Left kidney (tissue), 2 donors: ENCODE results near the gene EDNRA. TPM values are rescaled to one million over a fixed set of nuclear protein-coding genes. Genes with fewer than 3 reads are reported as not detected.

Experiments used
- DNase-seq: peaks from one replicate; pipeline ENCODE4 v3.0.0-alpha.2; 2013
- polyA plus RNA-seq: library from polyadenylated mRNA; unstranded; fragments of 120-200 nt; gene quantifications from one replicate; pipeline ENCODE4 v1.2.1, GENCODE V29; 2013; ENCODE audit not compliant: insufficient read length

Gene EDNRA
- polyA plus RNA-seq, 1 donor: 88.5 TPM

GRCh38 chr4:147539959-147540358, 59.1 kb downstream of the EDNRA start:
- DNase-seq: no peak

- no peak for DNase-seq
These were observed 61.5 kb downstream of the EDNRA start for GRCh38 chr4:147542229-147542990.

- no peak for DNase-seq
These were observed 62.1 kb downstream of the EDNRA start for GRCh38 chr4:147543034-147543433.

- DNase-seq: no peak
These were observed 65.5 kb downstream of the EDNRA start for GRCh38 chr4:147546349-147546748.

- DNase-seq: no peak
These were observed 66.6 kb downstream of the EDNRA start for GRCh38 chr4:147547314-147548056.

- no peak for DNase-seq
These were observed 67.4 kb downstream of the EDNRA start for GRCh38 chr4:147548256-147548655.

- DNase-seq: no peak
These were observed 69.8 kb downstream of the EDNRA start for GRCh38 chr4:147550626-147551246.

- no peak for DNase-seq
These were observed 79.7 kb downstream of the EDNRA start for GRCh38 chr4:147560625-147561024.

- no peak for DNase-seq
These were observed 85.9 kb downstream of the EDNRA start for GRCh38 chr4:147566762-147567161.

- DNase-seq: no peak
These were observed 86.4 kb downstream of the EDNRA start for GRCh38 chr4:147567276-147567675.

- no peak for DNase-seq
These were observed 89.7 kb downstream of the EDNRA start for GRCh38 chr4:147570616-147571015.

GRCh38 chr4:147571036-147571770, 90.3 kb downstream of the EDNRA start:
- no peak for DNase-seq

GRCh38 chr4:147576084-147576483, 95.2 kb downstream of the EDNRA start:
- no peak for DNase-seq

- DNase-seq: no peak
These were observed 97.2 kb downstream of the EDNRA start for GRCh38 chr4:147578051-147578476.

GRCh38 chr4:147578593-147578992, 97.7 kb downstream of the EDNRA start:
- no peak for DNase-seq

- DNase-seq: no peak
These were observed 99.5 kb downstream of the EDNRA start for GRCh38 chr4:147580396-147580795.

GRCh38 chr4:147581606-147582350, 100.9 kb downstream of the EDNRA start:
- no peak for DNase-seq

- DNase-seq: no peak
These were observed 101.6 kb downstream of the EDNRA start for GRCh38 chr4:147582386-147583060.

GRCh38 chr4:147583876-147584275, 103.0 kb downstream of the EDNRA start:
- DNase-seq: no peak

GRCh38 chr4:147586032-147586431, 105.1 kb downstream of the EDNRA start:
- DNase-seq: no peak

GRCh38 chr4:147586637-147587036, 105.7 kb downstream of the EDNRA start:
- no peak for DNase-seq
